Measurements from ENCODE around the gene MTMR4.

GRCh38 chr17:58521680-58522079 lies 7.2 kb upstream of the MTMR4 start:
- no peak for TF ChIP-seq CTCF (IDR thresholded peaks at IDR 0.05; ENCODE audit: low read depth, low read length, poor library complexity, severe bottlenecking)
- no peak for TF ChIP-seq EZH2phosphoT487 (IDR thresholded peaks at IDR 0.05; ENCODE audit: borderline replicate concordance, low read length)

Data from DOHH2 (cell line).